IMR-90 (cell line): ENCODE results near the gene DLX6. TPM values are rescaled to one million over a fixed set of nuclear protein-coding genes. Genes with fewer than 3 reads are reported as not detected.

ENCODE experiments used
- ATAC-seq: fragments of 200-7000 bp; cut with Tn5 transposase; 2 replicates; pipeline ENCODE4 v1.9.1; 2020; ENCODE audit warnings: low read depth, mild to moderate bottlenecking, moderate library complexity
- BruUV-seq: library from RNA; stranded (reverse); fragments of 400-500 nt; replicated peaks from 2 replicates; lab custom pipeline; 2021; lab: Mats Ljungman, UMichigan
- CTCF ChIA-PET: fragments of 300-600 bp; formaldehyde crosslinking; extraction: SDS; loops from one replicate; lab custom pipeline; 2021; ENCODE audit warnings: antibody characterized with exemption; lab: Yijun Ruan, JAX
- POLR2A ChIA-PET: fragments of 300-600 bp; sonication (Branson Sonifier 250); formaldehyde crosslinking; loops from one replicate; lab custom pipeline; 2022; ENCODE audit warnings: antibody characterized with exemption; ENCODE audit not compliant: unreplicated experiment; lab: Charles Lee
- DNase-seq: peaks from one replicate; pipeline ENCODE4 v3.0.0; 2013
- H2AFZ ChIP-seq: replicated peaks from 2 replicates; pipeline ENCODE3; 2013; ENCODE audit warnings: low read length, mild to moderate bottlenecking; ENCODE audit not compliant: poor library complexity
- H2AK5ac ChIP-seq: 2 replicates; pipeline ENCODE4 v1.6.1; 2013; ENCODE audit warnings: low read depth, low read length, inconsistent platforms
- H2AK9ac ChIP-seq: replicated peaks from 2 replicates; pipeline ENCODE3; 2013; ENCODE audit warnings: mild to moderate bottlenecking, low read depth, low read length, moderate library complexity; ENCODE audit not compliant: poor library complexity
- H2BK120ac ChIP-seq: 2 replicates; pipeline ENCODE4 v1.6.1; 2013; ENCODE audit warnings: low read depth, low read length, inconsistent platforms
- H2BK15ac ChIP-seq: 3 replicates; pipeline ENCODE4 v1.6.1; 2013; ENCODE audit warnings: low read depth, low read length, inconsistent platforms
- H2BK20ac ChIP-seq: 2 replicates; pipeline ENCODE4 v1.6.1; 2013; ENCODE audit warnings: low read depth, mild to moderate bottlenecking, inconsistent platforms, low read length, moderate library complexity
- H2BK5ac ChIP-seq: 2 replicates; pipeline ENCODE4 v1.6.1; 2013; ENCODE audit warnings: mild to moderate bottlenecking, low read depth, low read length, inconsistent platforms; ENCODE audit not compliant: poor library complexity, severe bottlenecking
- H3K14ac ChIP-seq: replicated peaks from 2 replicates; pipeline ENCODE4 v1.6.1; 2013; ENCODE audit warnings: low read depth, low read length, inconsistent platforms
- H3K18ac ChIP-seq: 2 replicates; pipeline ENCODE4 v1.6.1; 2013; ENCODE audit warnings: low read depth, low read length, control low read depth
- H3K23ac ChIP-seq: 2 replicates; pipeline ENCODE4 v1.6.1; 2013; ENCODE audit warnings: low read depth, low read length, inconsistent platforms
- H3K27ac ChIP-seq: 2 replicates; pipeline ENCODE4 v1.5.1; 2013; ENCODE audit warnings: mild to moderate bottlenecking, control low read depth, low read length; ENCODE audit not compliant: insufficient read depth
- H3K27me3 ChIP-seq: 2 replicates; pipeline ENCODE4 v1.6.1; 2013; ENCODE audit warnings: low read length; ENCODE audit not compliant: control insufficient read depth, insufficient read depth
- H3K36me3 ChIP-seq: 2 replicates; pipeline ENCODE4 v1.6.1; 2013; ENCODE audit warnings: low read length, mixed read lengths; ENCODE audit not compliant: control insufficient read depth, insufficient read depth
- H3K4ac ChIP-seq: 2 replicates; pipeline ENCODE4 v1.6.1; 2013; ENCODE audit warnings: low read depth, low read length, inconsistent platforms
- H3K4me1 ChIP-seq: 2 replicates; pipeline ENCODE4 v1.6.1; 2013; ENCODE audit warnings: low read length, mixed read lengths; ENCODE audit not compliant: control insufficient read depth, insufficient read depth
- H3K4me2 ChIP-seq: 2 replicates; pipeline ENCODE4 v1.6.1; 2013; ENCODE audit warnings: low read depth, mild to moderate bottlenecking, control low read depth, low read length, moderate library complexity
- H3K4me3 ChIP-seq: 2 replicates; pipeline ENCODE4 v1.5.1; 2013; ENCODE audit warnings: low read depth, mild to moderate bottlenecking, control low read depth, low read length, moderate library complexity; ENCODE audit not compliant: insufficient read depth
- H3K56ac ChIP-seq: 2 replicates; pipeline ENCODE4 v1.6.1; 2013; ENCODE audit warnings: low read length, inconsistent platforms; ENCODE audit not compliant: insufficient read depth; ENCODE audit errors: extremely low read depth
- H3K79me1 ChIP-seq, 2 experiments: 2 replicates each; pipeline ENCODE4 v1.6.1; 2013; ENCODE audit warnings: low read length in 2 of 2, inconsistent platforms in 1 of 2, low read depth in 1 of 2
- H3K9ac ChIP-seq: 2 replicates; pipeline ENCODE4 v1.6.1; 2013; ENCODE audit warnings: low read depth, low read length, control low read depth
- H3K9me1 ChIP-seq: 2 replicates; pipeline ENCODE4 v1.6.1; 2013; ENCODE audit warnings: low read length, inconsistent platforms; ENCODE audit not compliant: insufficient read depth
- H3K9me3 ChIP-seq: 2 replicates; pipeline ENCODE4 v1.6.1; 2013; ENCODE audit warnings: low read length; ENCODE audit not compliant: control insufficient read depth, insufficient read depth
- H4K20me1 ChIP-seq: 2 replicates; pipeline ENCODE4 v1.6.1; 2013; ENCODE audit warnings: low read length, inconsistent platforms; ENCODE audit not compliant: insufficient read depth
- H4K5ac ChIP-seq: 2 replicates; pipeline ENCODE4 v1.6.1; 2013; ENCODE audit warnings: mild to moderate bottlenecking, low read depth, low read length, control low read depth
- H4K8ac ChIP-seq, 2 experiments: 2 replicates each; pipeline ENCODE4 v1.6.1; 2013; ENCODE audit warnings: low read depth in 2 of 2, low read length in 2 of 2, control low read depth in 1 of 2, inconsistent platforms in 1 of 2
- H4K91ac ChIP-seq: 2 replicates; pipeline ENCODE4 v1.6.1; 2013; ENCODE audit warnings: low read depth, low read length, inconsistent platforms; ENCODE audit not compliant: insufficient read depth
- FOS ChIP-seq: fragments of 150-350 bp; IDR thresholded peaks from 2 replicates; pipeline ENCODE4 v1.6.1; 2016; ENCODE audit warnings: low read depth, low read length
- MAFK ChIP-seq: IDR thresholded peaks from 2 replicates; pipeline ENCODE4 v1.6.1; 2012; ENCODE audit warnings: low read depth, low read length, improper control_type of control experiment
- RCOR1 ChIP-seq: IDR thresholded peaks from 2 replicates; pipeline ENCODE4 v1.6.1; 2012; ENCODE audit warnings: mild to moderate bottlenecking, low read length, improper control_type of control experiment; ENCODE audit not compliant: insufficient replicate concordance
- WGBS, 2 experiments: methylation state at CpG; one replicate each; pipeline versions ENCODE4 v1.1.5 to v1.1.7; 2013; ENCODE audit warnings: missing lambda C conversion rate in 2 of 2; ENCODE audit not compliant: insufficient read length in 1 of 2; ENCODE audit errors: extremely low coverage in 2 of 2; 5-methylcytosine and 5-hydroxymethylcytosine counted together
- dilution Hi-C: fragments of 300-500 bp; cut with HindIII; formaldehyde crosslinking; loops from one replicate; pipeline ENCODE4 v1.14.3; 2018; ENCODE audit warnings: low sequenced_read_pairs; ENCODE audit not compliant: unreplicated experiment
- in situ Hi-C: fragments of 300-500 bp; cut with MboI; formaldehyde crosslinking; loops from 3 replicates; pipeline ENCODE4 v1.14.3; 2019; ENCODE audit warnings: low sequenced_read_pairs, inconsistent platforms, mixed read lengths
- intact Hi-C: fragments of 100-400 bp; cut with micrococcal nuclease; formaldehyde crosslinking; loops from 2 replicates; pipeline ENCODE4 v1.10.0; 2022
- polyA plus RNA-seq, 3 experiments: library from polyadenylated mRNA; depleted of rRNA; stranded (reverse); fragments of >200 nt; gene quantifications; 2 replicates each; pipeline ENCODE4 v1.2.3, GENCODE V29; 2012; ENCODE audit warnings: low replicate concordance in 1 of 3
- total RNA-seq: library from RNA; depleted of rRNA; stranded (reverse); fragments of >200 nt; gene quantifications from 2 replicates; pipeline ENCODE4 v1.2.3, GENCODE V29; 2012

DLX6 gene
- total and polyA plus RNA-seq, 2 of the 4 experiments (the other 2 are of a cell fraction): not detected

DNA sequence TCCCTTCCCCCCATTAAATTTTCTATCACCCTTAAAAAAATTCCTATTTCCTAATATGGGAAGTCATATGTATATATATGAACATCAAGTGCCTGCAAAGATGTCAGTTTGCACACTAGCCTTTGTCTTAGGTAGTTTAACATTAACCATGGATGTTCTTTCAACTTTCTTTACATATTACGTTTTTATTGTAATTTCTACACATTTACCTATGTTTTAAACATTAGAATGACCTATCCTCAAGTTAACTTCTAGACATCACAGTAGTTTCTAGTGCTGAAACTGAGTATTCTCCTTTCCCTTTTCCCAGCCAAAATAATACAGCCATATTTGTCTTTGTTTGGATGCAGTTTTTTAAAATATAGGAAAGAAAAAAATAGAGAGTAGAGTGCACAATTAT, 5.8 kb downstream of the DLX6 start:
- Histone ChIP-seq H3K4me2 (no peak overlapping the region), H2BK5ac (no peak overlapping the region), H3K4me3 (no peak overlapping the region), H2AK5ac (no peak overlapping the region), H4K8ac (no peak overlapping the region), H4K5ac (no peak overlapping the region), H2AK9ac (no peak overlapping the region), H3K79me1 (no peaks in the 10 kb centered on the region), H3K27me3 (peaks cover 61% of the 10 kb centered on the region), H3K23ac (no peak overlapping the region), H2BK20ac (no peak overlapping the region), H3K4ac (no peak overlapping the region), H3K27ac (no peak overlapping the region), H3K9ac (no peak overlapping the region), H4K20me1 (no peaks in the 10 kb centered on the region), H4K91ac (no peak overlapping the region), H2BK120ac (no peak overlapping the region), H3K36me3 (no peaks in the 10 kb centered on the region), H3K14ac (no peak overlapping the region), H3K56ac (no peak overlapping the region), H3K18ac (no peak overlapping the region), H2AFZ (no peak overlapping the region), H3K9me1 (no peaks in the 10 kb centered on the region), H2BK15ac (no peak overlapping the region), H3K4me1 (no peaks in the 10 kb centered on the region), H3K9me3 (0 out of 2 replicates have a peak, but pooled peaks cover 3% of the 10 kb centered on the region)
- ChIA-PET POLR2A (no interaction called here), CTCF (no interaction called here)
- in situ Hi-C loops (no loop called here), intact Hi-C loops (no loop called here), dilution Hi-C loops (no loop called here)
- no peak for TF ChIP-seq FOS
- TF ChIP-seq MAFK: no peak
- no peak for TF ChIP-seq RCOR1
- ATAC-seq (no peak), DNase-seq (no peak)
- BruUV-seq: no TSS peak
- no CpG with 5 or more reads among the region's 1 CpG for WGBS, 2 experiments
